ENCODE results near the gene NAT10.

- TF ChIP-seq EZH2phosphoT487 (IDR thresholded peaks at IDR 0.05; ENCODE audit: unreplicated experiment), result no peak
- TF ChIP-seq CTCF (conservative IDR thresholded peaks at IDR 0.05; ENCODE audit: low read depth in 2 of 2), result no peak
- no peak for TF ChIP-seq POLR2AphosphoS5 (IDR thresholded peaks at IDR 0.05; ENCODE audit: low read depth)
- no peak for TF ChIP-seq EZH2 (IDR thresholded peaks at IDR 0.05; ENCODE audit: low read depth, unreplicated experiment)
- TF ChIP-seq NANOG (IDR thresholded peaks at IDR 0.05; ENCODE audit: borderline replicate concordance), result no peak
- no peak for TF ChIP-seq ETS1 (IDR thresholded peaks at IDR 0.05)
- no peak for TF ChIP-seq ZNF331 (CRISPR knock-in tag; IDR thresholded peaks at IDR 0.05; ENCODE audit: low read depth)
Measured at GRCh38 chr11:34145073-34145472, 39.6 kb downstream of the NAT10 start.
